WTC11 (cell line): ENCODE data around the gene CPNE4.

Experiments used
- ZNF263 ChIP-seq: sonication (generic); formaldehyde crosslinking; IDR thresholded peaks from 2 replicates; pipeline ENCODE4 v1.8.1; 2022; ENCODE audit warnings: low read depth, mild to moderate bottlenecking, moderate library complexity, missing genetic modification reagents
- TF ChIP-seq, protein P1 (sequence below): sonication (generic); formaldehyde crosslinking; conservative IDR thresholded peaks from 2 replicates; pipeline ENCODE4 v1.8.1; 2022; ENCODE audit warnings: mild to moderate bottlenecking, missing genetic modification reagents
- TF ChIP-seq, protein P2 (sequence below): fragments of 200-600 bp; IDR thresholded peaks from 2 replicates; pipeline ENCODE4 v1.8.0; 2022; ENCODE audit warnings: antibody characterized with exemption

DNA sequence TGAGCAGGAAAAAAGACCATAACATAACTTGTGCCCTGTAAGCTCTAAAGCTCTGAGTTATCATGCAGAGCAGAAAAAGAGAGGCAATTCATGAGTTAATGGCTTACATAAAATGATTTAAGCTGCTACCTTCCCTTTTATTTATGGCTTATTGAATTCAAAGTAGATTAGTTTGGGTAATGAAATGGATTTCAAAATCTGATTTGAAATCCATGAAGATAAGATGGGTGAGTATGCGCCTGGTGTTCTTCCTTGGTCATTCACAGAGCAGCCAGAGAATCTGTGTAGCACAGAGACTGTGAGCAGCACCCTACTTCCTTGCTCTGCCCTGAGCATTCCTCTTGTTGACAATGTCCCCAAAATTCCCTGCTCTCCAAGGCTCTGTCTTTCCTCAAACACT, 495.8 kb downstream of the CPNE4 start:
- TF ChIP-seq, protein P1, sequence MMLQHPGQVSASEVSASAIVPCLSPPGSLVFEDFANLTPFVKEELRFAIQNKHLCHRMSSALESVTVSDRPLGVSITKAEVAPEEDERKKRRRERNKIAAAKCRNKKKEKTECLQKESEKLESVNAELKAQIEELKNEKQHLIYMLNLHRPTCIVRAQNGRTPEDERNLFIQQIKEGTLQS = no peak
- TF ChIP-seq, protein P2, sequence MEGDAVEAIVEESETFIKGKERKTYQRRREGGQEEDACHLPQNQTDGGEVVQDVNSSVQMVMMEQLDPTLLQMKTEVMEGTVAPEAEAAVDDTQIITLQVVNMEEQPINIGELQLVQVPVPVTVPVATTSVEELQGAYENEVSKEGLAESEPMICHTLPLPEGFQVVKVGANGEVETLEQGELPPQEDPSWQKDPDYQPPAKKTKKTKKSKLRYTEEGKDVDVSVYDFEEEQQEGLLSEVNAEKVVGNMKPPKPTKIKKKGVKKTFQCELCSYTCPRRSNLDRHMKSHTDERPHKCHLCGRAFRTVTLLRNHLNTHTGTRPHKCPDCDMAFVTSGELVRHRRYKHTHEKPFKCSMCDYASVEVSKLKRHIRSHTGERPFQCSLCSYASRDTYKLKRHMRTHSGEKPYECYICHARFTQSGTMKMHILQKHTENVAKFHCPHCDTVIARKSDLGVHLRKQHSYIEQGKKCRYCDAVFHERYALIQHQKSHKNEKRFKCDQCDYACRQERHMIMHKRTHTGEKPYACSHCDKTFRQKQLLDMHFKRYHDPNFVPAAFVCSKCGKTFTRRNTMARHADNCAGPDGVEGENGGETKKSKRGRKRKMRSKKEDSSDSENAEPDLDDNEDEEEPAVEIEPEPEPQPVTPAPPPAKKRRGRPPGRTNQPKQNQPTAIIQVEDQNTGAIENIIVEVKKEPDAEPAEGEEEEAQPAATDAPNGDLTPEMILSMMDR = no peak
- no peak for TF ChIP-seq ZNF263 (CRISPR knock-in tag)
